ENCODE results near the gene KAZN. TPM values are rescaled to one million over a fixed set of nuclear protein-coding genes. Genes with fewer than 3 reads are reported as not detected.

The KAZN gene
- polyA plus RNA-seq, 1 of the 3 experiments (the other 2 are of a cell fraction), result 6.8 TPM

DNA sequence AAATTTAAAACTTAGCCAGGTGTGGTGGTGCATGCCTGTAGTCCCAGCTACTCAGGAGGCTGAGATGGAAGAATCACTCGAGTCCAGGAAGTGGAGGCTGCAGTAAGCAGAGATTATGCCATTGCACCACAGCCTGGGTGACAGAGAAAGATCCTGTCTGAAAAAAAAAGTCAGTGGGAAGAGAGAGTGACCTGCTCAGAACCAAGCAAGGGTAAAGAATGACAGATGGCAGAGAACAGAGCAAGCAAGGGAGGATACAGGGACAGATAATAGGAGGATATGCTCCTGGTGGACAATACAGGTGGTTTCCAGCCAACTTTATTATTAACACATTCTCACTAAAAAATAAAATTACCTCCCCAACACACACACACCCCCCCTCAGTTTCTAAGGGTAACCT, 550.5 kb downstream of the KAZN start:
- no peak overlapping the region for H3K4me2 ChIP-seq
- ChIA-PET CTCF (interaction anchor here (3.1 to 7.2 kb wide), 2 partner anchors 21 to 124 kb away, joined by 10 to 88 read pairs; no protein-coding TSS in a partner anchor), POLR2A (no interaction called here)
- H3K9ac ChIP-seq, result no peak overlapping the region
- no peak overlapping the region for H2AFZ ChIP-seq (ENCODE audit: low read depth)
- no peaks in the 10 kb centered on the region for H4K20me1 ChIP-seq (ENCODE audit: insufficient read depth)
- TF ChIP-seq SIN3A (IDR thresholded peaks at IDR 0.05; ENCODE audit: borderline replicate concordance, low read depth, low read length), result no peak
- no peak for TF ChIP-seq NRF1 (IDR thresholded peaks at IDR 0.05; ENCODE audit: low read depth, low read length)
- TF ChIP-seq MXI1 (IDR thresholded peaks at IDR 0.05; ENCODE audit: low read depth, low read length), result no peak
- no peak for TF ChIP-seq POLR2AphosphoS5 (IDR thresholded peaks at IDR 0.05; ENCODE audit: low read depth, low read length)
- TF ChIP-seq FOXJ3 (CRISPR knock-in tag; IDR thresholded peaks at IDR 0.05), result no peak
- TF ChIP-seq, protein P1, sequence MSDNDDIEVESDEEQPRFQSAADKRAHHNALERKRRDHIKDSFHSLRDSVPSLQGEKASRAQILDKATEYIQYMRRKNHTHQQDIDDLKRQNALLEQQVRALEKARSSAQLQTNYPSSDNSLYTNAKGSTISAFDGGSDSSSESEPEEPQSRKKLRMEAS (IDR thresholded peaks at IDR 0.05; ENCODE audit: low read depth), result no peak
- no peak for TF ChIP-seq YY1 (IDR thresholded peaks at IDR 0.05; ENCODE audit: low read depth)
- TF ChIP-seq RXRA (IDR thresholded peaks at IDR 0.05; ENCODE audit: borderline replicate concordance, low read depth), result no peak
- TF ChIP-seq CHD2 (IDR thresholded peaks at IDR 0.05; ENCODE audit: low read length, partially characterized antibody), result no peak
- TF ChIP-seq JUND (IDR thresholded peaks at IDR 0.05), result no peak
- TF ChIP-seq RCOR1 (IDR thresholded peaks at IDR 0.05; ENCODE audit: low read length), result no peak
- no peaks in the 10 kb centered on the region for H3K9me2 ChIP-seq
- H3K4me1 ChIP-seq (ENCODE audit: control insufficient read depth in 1 of 2, insufficient read depth in 2 of 2, low read depth in 1 of 2, low read length in 1 of 2), result peaks cover 0 to 53% of the 10 kb centered on the region in 2 experiments; a peak in 2 of 4 replicates
- no peaks in the 10 kb centered on the region for H3K79me2 ChIP-seq (ENCODE audit: insufficient read depth)
- WGBS (ENCODE audit: low lambda C conversion rate), result 0% methylated on average over 1 of the region's 1 CpG
- peaks cover 5% of the 10 kb centered on the region for H3F3A ChIP-seq (replicated peaks; ENCODE audit: insufficient read depth)
- no peaks in the 10 kb centered on the region for H3K36me3 ChIP-seq (replicated peaks in 1 of 2; ENCODE audit: control insufficient read depth in 1 of 2, insufficient read depth in 2 of 2, low read length in 1 of 2)
- no peaks in the 10 kb centered on the region for H3K9me3 ChIP-seq
- no peaks in the 10 kb centered on the region for H3K27me3 ChIP-seq (ENCODE audit: insufficient read depth)
- H3K27ac ChIP-seq (ENCODE audit: low read depth in 2 of 2, low read length in 1 of 2), result no peak overlapping the region; a peak in 1 of 4 replicates
- H3K4me3 ChIP-seq (ENCODE audit: low read depth in 2 of 2, low read length in 1 of 2), result no peak overlapping the region
- DNase-seq, result no peak

DNA sequence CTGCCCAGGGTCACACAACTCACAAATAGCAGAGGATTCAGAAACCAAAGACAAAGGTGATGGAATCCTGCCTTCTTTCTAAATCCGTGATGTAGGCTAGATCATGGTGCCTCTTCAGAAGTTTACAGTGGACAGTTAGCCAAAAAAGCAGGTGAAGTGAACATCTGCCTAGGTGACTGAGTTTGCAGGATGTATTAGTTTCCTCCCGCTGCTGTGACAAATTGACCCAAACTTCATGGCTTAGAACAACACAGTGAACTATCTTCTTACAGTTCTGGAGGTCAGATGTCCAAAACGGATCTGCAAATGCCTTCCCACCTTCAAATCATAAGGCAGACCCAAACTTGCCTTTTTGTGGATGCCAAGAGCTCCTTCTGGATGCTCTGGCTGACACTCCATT, 551.9 kb downstream of the KAZN start:
- no peak for DNase-seq
- no peak overlapping the region for H3K9ac ChIP-seq
- H3K4me2 ChIP-seq, result no peak overlapping the region
- H3K4me3 ChIP-seq (ENCODE audit: low read depth in 2 of 2, low read length in 1 of 2), result no peak overlapping the region; a peak in 1 of 4 replicates
- ChIA-PET POLR2A (interaction anchor here (1.0 to 4.7 kb wide), 6 partner anchors 9 to 121 kb away, joined by 3 to 88 read pairs (median 12); no protein-coding TSS in a partner anchor), CTCF (interaction anchor here (3.5 to 9.8 kb wide), 5 partner anchors 10 to 121 kb away, joined by 37 to 132 read pairs (median 70); no protein-coding TSS in a partner anchor)
- H3F3A ChIP-seq (replicated peaks; ENCODE audit: insufficient read depth), result peaks cover 5% of the 10 kb centered on the region
- H3K79me2 ChIP-seq (ENCODE audit: insufficient read depth), result peaks cover 5% of the 10 kb centered on the region; the same call in 1 of the 2 replicates
- H3K27me3 ChIP-seq (ENCODE audit: insufficient read depth), result no peaks in the 10 kb centered on the region
- peak overlapping the region in 1 of 2 experiments; percentile 100; a peak in 3 of 4 replicates for H3K27ac ChIP-seq (ENCODE audit: low read depth in 2 of 2, low read length in 1 of 2)
- H3K9me2 ChIP-seq, result no peaks in the 10 kb centered on the region
- H3K4me1 ChIP-seq (ENCODE audit: control insufficient read depth in 1 of 2, insufficient read depth in 2 of 2, low read depth in 1 of 2, low read length in 1 of 2), result peaks cover under 1 to 64% of the 10 kb centered on the region in 2 experiments; a peak in 3 of 4 replicates
- TF ChIP-seq FOXJ3 (CRISPR knock-in tag; IDR thresholded peaks at IDR 0.05) (no peak), CTCF (IDR thresholded peaks at IDR 0.05) (no peak), NFIC (IDR thresholded peaks at IDR 0.05; ENCODE audit: borderline replicate concordance) (no peak), USF2 (IDR thresholded peaks at IDR 0.05; ENCODE audit: borderline replicate concordance, low read depth, low read length) (no peak), FOSL2 (IDR thresholded peaks at IDR 0.05; ENCODE audit: borderline replicate concordance, low read depth) (no peak), CHD2 (IDR thresholded peaks at IDR 0.05; ENCODE audit: low read length, partially characterized antibody) (no peak), SMC3 (IDR thresholded peaks at IDR 0.05; ENCODE audit: low read depth, low read length) (no peak), GATA2 (CRISPR knock-in tag; IDR thresholded peaks at IDR 0.05) (no peak), RXRA (IDR thresholded peaks at IDR 0.05; ENCODE audit: borderline replicate concordance, low read depth) (no peak), EP300 (IDR thresholded peaks at IDR 0.05; ENCODE audit: borderline replicate concordance in 1 of 2, low read depth in 1 of 2, low read length in 1 of 2) (no peak), FOXM1 (IDR thresholded peaks at IDR 0.05; ENCODE audit: low read depth) (no peak), ELF1 (IDR thresholded peaks at IDR 0.05) (no peak)
- TF ChIP-seq, protein P1 (IDR thresholded peaks at IDR 0.05; ENCODE audit: low read depth), result no peak
- TF ChIP-seq, protein P2, sequence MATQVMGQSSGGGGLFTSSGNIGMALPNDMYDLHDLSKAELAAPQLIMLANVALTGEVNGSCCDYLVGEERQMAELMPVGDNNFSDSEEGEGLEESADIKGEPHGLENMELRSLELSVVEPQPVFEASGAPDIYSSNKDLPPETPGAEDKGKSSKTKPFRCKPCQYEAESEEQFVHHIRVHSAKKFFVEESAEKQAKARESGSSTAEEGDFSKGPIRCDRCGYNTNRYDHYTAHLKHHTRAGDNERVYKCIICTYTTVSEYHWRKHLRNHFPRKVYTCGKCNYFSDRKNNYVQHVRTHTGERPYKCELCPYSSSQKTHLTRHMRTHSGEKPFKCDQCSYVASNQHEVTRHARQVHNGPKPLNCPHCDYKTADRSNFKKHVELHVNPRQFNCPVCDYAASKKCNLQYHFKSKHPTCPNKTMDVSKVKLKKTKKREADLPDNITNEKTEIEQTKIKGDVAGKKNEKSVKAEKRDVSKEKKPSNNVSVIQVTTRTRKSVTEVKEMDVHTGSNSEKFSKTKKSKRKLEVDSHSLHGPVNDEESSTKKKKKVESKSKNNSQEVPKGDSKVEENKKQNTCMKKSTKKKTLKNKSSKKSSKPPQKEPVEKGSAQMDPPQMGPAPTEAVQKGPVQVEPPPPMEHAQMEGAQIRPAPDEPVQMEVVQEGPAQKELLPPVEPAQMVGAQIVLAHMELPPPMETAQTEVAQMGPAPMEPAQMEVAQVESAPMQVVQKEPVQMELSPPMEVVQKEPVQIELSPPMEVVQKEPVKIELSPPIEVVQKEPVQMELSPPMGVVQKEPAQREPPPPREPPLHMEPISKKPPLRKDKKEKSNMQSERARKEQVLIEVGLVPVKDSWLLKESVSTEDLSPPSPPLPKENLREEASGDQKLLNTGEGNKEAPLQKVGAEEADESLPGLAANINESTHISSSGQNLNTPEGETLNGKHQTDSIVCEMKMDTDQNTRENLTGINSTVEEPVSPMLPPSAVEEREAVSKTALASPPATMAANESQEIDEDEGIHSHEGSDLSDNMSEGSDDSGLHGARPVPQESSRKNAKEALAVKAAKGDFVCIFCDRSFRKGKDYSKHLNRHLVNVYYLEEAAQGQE (IDR thresholded peaks at IDR 0.05; ENCODE audit: low read depth, low read length), result no peak
- no peaks in the 10 kb centered on the region for H3K36me3 ChIP-seq (replicated peaks in 1 of 2; ENCODE audit: control insufficient read depth in 1 of 2, insufficient read depth in 2 of 2, low read length in 1 of 2)
- no peak overlapping the region for H2AFZ ChIP-seq (ENCODE audit: low read depth)
- 87% methylated on average over 3 of the region's 3 CpGs for WGBS (ENCODE audit: low lambda C conversion rate)
- no peaks in the 10 kb centered on the region for H3K9me3 ChIP-seq
- no peaks in the 10 kb centered on the region for H4K20me1 ChIP-seq (ENCODE audit: insufficient read depth)
